IgD-negative memory B cell (primary cell): ENCODE data around the gene LGALS9. TPM values are rescaled to one million over a fixed set of nuclear protein-coding genes. Genes with fewer than 3 reads are reported as not detected.
A peak's percentile ranks its signal among the peaks of the same experiment; 100 is the strongest.

ENCODE experiments used
- H3K27ac Mint-ChIP-seq, 3 donors: one replicate each; pipeline ENCODE4 v1.8.0; 2020 to 2022; ENCODE audit warnings: mild to moderate bottlenecking in 3 of 3, mixed read lengths in 3 of 3, moderate library complexity in 1 of 3
- H3K27me3 Mint-ChIP-seq: one replicate; pipeline ENCODE4 v1.8.0; 2021; ENCODE audit warnings: mixed read lengths
- H3K36me3 Mint-ChIP-seq: one replicate; pipeline ENCODE4 v1.8.0; 2020; ENCODE audit warnings: mild to moderate bottlenecking, mixed read lengths
- H3K4me1 Mint-ChIP-seq, 3 donors: one replicate each; pipeline ENCODE4 v1.8.0; 2020 to 2022; ENCODE audit warnings: mixed read lengths in 3 of 3, mild to moderate bottlenecking in 1 of 3
- H3K4me3 Mint-ChIP-seq, 4 donors: one replicate each; pipeline ENCODE4 v1.8.0; 2020 to 2022; ENCODE audit warnings: mild to moderate bottlenecking in 4 of 4, mixed read lengths in 4 of 4, moderate library complexity in 3 of 4
- H3K9me3 Mint-ChIP-seq, 3 donors: one replicate each; pipeline ENCODE4 v1.8.0; 2020 to 2021; ENCODE audit warnings: mixed read lengths in 3 of 3, mild to moderate bottlenecking in 1 of 3
- polyA plus RNA-seq: library from polyadenylated mRNA; unstranded; fragments of 300-500 nt; fragmentation: Illumina TruSeq; gene quantifications from one replicate; pipeline ENCODE4 v1.2.3, GENCODE V29; 2021

LGALS9 gene
- polyA plus RNA-seq = 53.4 TPM

DNA sequence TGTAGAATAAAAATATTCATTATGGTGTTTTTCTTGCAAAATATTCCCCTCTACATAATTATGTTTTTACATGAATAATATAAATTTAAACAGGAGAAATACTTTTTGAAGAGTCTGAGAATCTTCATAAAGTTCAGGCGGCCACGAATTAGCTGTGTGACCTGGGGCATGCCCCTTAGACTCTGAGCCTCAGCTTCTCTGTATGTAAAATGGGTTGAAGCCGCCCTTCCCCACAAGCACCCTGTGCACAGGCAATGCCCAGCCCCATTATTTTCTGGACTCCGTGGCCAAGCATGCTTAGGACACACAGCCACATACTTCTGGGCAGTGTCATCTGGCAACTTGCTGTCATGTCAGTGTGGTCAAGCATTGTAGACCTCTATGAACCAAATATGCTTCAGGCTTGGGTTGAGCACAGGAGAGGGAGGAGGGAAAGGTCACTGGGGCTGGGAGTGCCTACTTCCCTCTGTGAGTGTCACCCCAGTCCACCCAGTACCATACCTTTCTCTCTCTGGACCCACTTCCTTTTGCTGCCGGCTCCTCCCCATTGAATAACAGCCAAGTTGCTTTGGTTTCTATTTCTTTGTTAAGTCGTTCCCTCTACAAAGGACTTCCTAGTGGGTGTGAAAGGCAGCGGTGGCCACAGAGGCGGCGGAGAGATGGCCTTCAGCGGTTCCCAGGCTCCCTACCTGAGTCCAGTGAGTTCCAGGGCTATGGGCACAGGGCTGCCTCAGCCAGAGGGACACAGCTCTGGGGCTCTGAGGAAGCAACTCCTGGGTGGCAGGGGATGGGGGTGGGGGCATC lies at the start of gene LGALS9:
Gene LGALS9, plus strand, starts transcription at position 582 of the 804 bp plus-strand sequence. Its CDS starts 78 bp downstream, at position 660.
- Mint-ChIP-seq H3K27ac (peak within 1 kb of the TSS; percentile 75 to 93 (median 92)), H3K4me3 (peak within 1 kb of the TSS; percentile 88 to 98 (median 95)), H3K27me3 (no peaks in the 10 kb centered on the region), H3K9me3 (peaks cover 0 to 2% (median 0%) of the 10 kb centered on the region in 3 donors), H3K4me1 (peaks cover 28 to 33% (median 29%) of the 10 kb centered on the region in 3 donors), H3K36me3 (peaks cover 2% of the 10 kb centered on the region)

DNA sequence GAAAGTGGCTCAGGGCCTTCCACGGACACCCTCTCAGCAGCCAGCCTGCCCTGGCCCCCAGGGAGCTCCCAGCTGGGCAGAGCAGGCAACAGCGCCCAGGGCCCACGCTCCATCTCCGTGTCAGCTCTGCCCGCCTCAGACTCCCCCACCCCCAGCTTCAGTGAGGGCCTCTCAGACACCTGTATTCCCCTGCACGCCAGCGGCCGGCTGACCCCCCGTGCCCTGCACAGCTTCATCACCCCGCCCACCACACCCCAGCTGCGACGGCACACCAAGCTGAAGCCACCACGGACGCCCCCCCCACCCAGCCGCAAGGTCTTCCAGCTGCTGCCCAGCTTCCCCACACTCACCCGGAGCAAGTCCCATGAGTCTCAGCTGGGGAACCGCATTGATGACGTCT lies 48.3 kb upstream of the LGALS9 start:
- Mint-ChIP-seq H3K4me1 (peaks cover 0 to 15% (median 13%) of the 10 kb centered on the region in 3 donors), H3K9me3 (no peaks in the 10 kb centered on the region), H3K27me3 (no peaks in the 10 kb centered on the region), H3K4me3 (no peak overlapping the region), H3K36me3 (peaks cover 7% of the 10 kb centered on the region), H3K27ac (no peak overlapping the region)

DNA sequence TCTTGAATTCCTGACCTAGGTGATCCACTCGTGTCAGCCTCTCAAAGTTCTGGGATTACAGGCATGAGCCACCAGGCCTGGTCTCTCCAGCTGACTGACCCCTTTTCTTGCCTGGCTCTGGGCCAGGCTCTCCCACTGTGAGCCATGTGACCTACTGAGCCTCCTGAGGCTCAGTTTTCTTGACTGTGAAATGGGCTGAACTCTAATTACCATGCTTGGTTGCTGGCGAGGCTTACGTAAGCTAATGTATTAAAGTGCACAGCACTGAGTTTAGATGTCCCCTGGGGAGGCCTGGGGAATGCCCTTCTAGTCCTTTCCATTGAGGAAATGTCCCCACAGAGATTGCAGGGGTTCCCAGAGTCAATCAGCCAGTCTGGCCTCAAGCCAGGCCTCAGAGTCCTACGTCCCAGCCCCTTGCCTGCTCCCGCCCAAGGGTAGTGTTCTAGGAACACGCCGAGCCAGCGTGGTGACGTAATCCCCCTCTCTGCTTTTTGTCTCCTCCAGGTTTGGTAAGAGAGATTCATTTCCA lies 45.8 kb upstream of the LGALS9 start:
- Mint-ChIP-seq H3K4me1 (peaks cover 0 to 14% (median 11%) of the 10 kb centered on the region in 3 donors), H3K36me3 (peaks cover 10% of the 10 kb centered on the region), H3K27me3 (no peaks in the 10 kb centered on the region), H3K9me3 (no peaks in the 10 kb centered on the region), H3K4me3 (peak overlapping the region in 2 of 4 donors; percentile 20 to 70), H3K27ac (peak overlapping the region in 2 of 3 donors; percentile 1 to 71)

DNA sequence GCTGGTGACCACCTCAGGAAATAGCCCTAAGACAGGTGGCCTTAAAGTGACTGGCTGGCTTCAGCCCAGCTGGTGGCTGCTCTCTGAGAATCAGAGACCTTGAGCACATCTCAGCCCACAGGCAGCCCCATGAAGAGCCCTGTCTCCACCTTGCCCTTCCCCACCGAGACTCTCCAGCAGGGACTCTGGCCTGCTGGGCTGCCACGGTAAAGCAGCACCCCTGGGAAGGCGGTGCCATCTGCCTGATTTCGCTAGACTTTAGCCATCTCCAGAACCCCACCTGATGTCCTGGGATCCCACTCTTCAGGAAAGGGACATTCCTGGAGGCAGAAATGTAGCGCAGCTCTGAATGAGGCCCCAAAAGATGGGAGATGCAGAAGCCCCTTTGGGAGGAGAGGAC lies 45.2 kb upstream of the LGALS9 start:
- peaks cover 0 to 12% (median 11%) of the 10 kb centered on the region in 3 donors for H3K4me1 Mint-ChIP-seq
- no peak overlapping the region for H3K27ac Mint-ChIP-seq
- H3K9me3 Mint-ChIP-seq = no peaks in the 10 kb centered on the region
- no peaks in the 10 kb centered on the region for H3K27me3 Mint-ChIP-seq
- H3K4me3 Mint-ChIP-seq = no peak overlapping the region
- H3K36me3 Mint-ChIP-seq = peaks cover 10% of the 10 kb centered on the region

DNA sequence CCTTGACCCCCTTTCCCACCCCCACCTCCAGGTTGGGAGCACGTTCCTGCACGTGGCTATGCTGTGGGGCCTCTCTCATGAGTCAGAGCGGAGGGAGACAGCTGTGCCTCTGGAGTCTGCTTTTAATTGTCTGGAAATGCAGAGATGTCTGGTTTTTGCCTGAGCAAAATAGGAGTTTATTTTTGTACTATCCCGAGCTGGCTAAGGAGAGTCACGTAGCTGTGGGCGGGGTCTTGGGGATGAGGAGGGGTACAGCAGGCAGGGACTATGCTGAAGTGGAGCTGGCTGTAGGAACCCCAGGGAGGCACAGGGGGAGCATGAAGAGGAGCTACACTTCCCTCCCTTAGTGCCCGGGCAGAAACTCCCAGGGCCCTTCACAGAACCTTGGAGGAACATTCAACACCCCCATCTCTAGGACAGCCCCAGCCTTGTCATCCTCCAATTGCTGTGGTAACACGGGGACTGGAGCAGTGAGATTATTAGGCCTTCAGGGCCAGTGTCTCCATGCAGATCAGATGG lies 44.7 kb upstream of the LGALS9 start:
- Mint-ChIP-seq H3K36me3 (peaks cover 12% of the 10 kb centered on the region), H3K9me3 (no peaks in the 10 kb centered on the region), H3K4me3 (no peak overlapping the region), H3K4me1 (peaks cover 0 to 12% (median 11%) of the 10 kb centered on the region in 3 donors), H3K27me3 (no peaks in the 10 kb centered on the region), H3K27ac (peak overlapping the region in 1 of 3 donors; percentile 57)

DNA sequence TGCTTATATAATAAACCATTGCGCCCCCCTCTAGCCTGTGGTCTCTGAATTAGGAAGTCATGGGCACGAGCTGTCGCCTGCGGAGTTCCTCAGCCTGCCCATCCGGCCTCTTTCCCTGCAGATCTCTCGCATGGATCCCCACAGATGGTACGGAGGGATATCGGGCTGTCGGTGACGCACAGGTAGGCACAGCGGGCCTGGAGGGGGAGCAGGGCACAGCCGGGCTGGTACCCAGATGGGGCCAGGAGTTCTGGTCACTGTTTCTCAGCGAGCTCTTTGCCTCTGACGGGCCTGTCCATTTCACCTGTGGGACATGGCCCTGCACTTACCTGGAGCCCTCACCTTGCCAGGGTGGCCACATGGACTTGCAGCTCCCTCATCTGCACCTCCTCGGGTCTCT lies 42.6 kb upstream of the LGALS9 start:
- Mint-ChIP-seq H3K36me3 (peaks cover 8% of the 10 kb centered on the region), H3K27ac (no peak overlapping the region), H3K9me3 (no peaks in the 10 kb centered on the region), H3K4me1 (peaks cover 0 to 12% (median 9%) of the 10 kb centered on the region in 3 donors), H3K4me3 (no peak overlapping the region), H3K27me3 (no peaks in the 10 kb centered on the region)

DNA sequence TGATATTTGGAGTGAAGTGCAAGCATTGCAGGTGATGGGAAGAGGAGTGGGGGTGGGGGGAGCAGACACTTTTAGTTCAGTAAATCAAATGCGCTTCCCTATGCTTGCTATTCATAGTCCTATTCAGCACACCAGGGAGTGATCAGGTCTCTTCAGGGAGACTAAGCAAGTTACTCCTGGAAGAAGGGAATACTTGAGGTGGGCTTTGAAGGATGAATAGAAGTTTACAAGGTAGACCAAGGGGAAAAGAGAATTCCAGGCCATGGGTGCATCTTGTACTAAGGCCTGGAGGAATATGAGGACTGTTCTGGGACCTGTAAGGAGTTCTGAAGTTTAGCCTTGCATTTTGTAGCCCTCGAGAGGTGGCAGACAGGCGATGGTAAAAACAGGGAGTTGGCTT lies 40.1 kb upstream of the LGALS9 start:
- H3K36me3 Mint-ChIP-seq = peaks cover 7% of the 10 kb centered on the region
- no peaks in the 10 kb centered on the region for H3K27me3 Mint-ChIP-seq
- H3K9me3 Mint-ChIP-seq = no peaks in the 10 kb centered on the region
- no peak overlapping the region for H3K4me3 Mint-ChIP-seq
- H3K4me1 Mint-ChIP-seq = no peaks in the 10 kb centered on the region
- peak overlapping the region in 1 of 3 donors; percentile 45 for H3K27ac Mint-ChIP-seq

DNA sequence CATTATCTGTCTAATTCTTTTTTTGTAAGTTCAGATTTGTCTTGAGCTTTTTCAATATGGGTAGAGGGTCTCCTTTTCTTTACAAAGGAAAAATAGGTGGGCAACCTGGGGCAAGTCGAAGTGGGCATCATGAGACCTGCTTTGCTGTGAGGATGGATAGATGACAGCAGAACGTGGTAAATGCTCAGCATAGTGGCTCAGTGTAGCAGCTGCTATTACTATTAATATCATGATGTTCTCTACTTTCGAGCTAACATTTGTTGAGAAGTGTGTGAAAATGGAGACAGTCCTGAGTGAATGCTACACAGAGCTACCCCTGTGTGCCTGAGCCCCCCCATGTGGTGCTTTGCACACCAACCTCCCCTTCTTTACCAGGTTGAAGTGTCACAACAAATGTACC lies 39.0 kb upstream of the LGALS9 start:
- no peaks in the 10 kb centered on the region for H3K4me1 Mint-ChIP-seq
- no peak overlapping the region for H3K27ac Mint-ChIP-seq
- peaks cover 8% of the 10 kb centered on the region for H3K36me3 Mint-ChIP-seq
- no peaks in the 10 kb centered on the region for H3K27me3 Mint-ChIP-seq
- no peak overlapping the region for H3K4me3 Mint-ChIP-seq
- no peaks in the 10 kb centered on the region for H3K9me3 Mint-ChIP-seq

DNA sequence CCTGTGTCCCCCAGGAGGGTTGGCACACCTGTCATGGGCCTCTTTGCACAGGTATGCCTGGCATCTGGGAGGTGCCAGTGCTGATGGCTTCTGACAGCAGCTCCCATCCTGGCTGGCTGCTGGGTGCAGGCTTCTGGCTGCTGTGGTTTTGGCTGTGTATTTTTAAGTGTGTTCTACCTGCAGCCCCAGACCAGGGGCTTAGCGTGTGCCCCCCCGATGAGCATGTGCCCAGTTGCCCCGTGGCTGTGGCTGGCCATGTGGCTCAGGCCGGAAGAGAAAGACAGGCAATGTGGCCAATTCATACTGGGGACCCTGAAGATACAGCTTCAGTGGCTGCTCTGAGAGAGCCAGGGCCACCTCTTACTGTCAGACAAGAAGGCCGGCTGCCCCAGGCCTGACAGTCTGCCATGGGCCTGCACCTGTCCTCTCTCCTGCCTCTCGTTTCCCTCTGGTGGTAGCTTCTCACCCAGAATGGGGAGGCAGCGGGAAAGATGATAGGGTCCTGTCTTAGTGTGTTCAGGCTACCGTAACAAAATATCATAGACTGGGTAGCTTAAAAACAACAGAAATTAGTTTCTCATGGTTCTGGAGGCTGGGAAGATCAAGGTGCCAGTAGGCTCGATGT lies 37.6 kb upstream of the LGALS9 start:
- Mint-ChIP-seq H3K27ac (no peak overlapping the region), H3K4me1 (no peaks in the 10 kb centered on the region), H3K4me3 (no peak overlapping the region), H3K9me3 (no peaks in the 10 kb centered on the region), H3K36me3 (peaks cover 8% of the 10 kb centered on the region), H3K27me3 (no peaks in the 10 kb centered on the region)

DNA sequence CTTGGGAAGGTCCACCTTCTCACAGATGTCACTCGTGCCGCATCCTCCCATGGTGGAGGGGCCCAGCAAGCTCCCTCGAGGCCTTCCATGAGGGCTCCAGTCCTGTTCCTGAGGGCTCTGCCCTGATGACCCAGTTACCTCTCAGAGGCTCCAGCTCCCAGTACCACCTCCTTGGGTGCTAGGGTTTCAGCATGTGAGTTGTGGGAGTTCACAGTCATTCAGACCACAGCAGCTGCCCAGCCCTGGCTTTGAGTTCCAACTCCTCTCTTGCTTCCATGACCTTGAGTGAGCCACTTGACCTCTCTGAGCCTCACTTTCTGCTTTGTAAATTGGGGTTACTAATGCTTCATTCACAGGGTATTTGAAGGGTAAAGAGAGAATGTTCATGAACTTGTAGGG lies 37.1 kb upstream of the LGALS9 start:
- H3K4me3 Mint-ChIP-seq = no peak overlapping the region
- H3K36me3 Mint-ChIP-seq = peaks cover 8% of the 10 kb centered on the region
- H3K27me3 Mint-ChIP-seq = no peaks in the 10 kb centered on the region
- H3K9me3 Mint-ChIP-seq = no peaks in the 10 kb centered on the region
- no peaks in the 10 kb centered on the region for H3K4me1 Mint-ChIP-seq
- H3K27ac Mint-ChIP-seq = no peak overlapping the region

DNA sequence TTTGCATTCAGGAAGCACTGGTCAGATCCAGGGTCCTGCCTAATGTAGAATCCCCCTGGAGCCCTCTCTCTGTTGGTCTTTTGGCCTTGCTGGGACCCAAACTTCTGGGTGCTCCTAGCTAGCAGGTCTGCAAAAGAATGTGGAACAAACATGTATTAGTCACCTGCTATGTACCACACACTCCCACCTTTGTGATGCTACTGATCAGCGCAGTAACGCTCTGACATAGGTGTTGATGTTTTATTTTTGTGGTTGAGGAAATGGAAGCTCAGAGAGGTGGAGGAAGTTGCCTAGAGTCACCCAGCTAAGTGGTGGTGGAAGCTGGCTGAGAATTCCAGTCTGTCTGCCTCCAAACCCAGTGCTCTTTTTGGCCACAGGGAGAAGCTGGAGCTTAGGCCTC lies 35.8 kb upstream of the LGALS9 start:
- peak overlapping the region in 1 of 3 donors; percentile 82 for H3K27ac Mint-ChIP-seq
- H3K27me3 Mint-ChIP-seq = no peaks in the 10 kb centered on the region
- peaks cover 0 to 2% (median 0%) of the 10 kb centered on the region in 3 donors for H3K4me1 Mint-ChIP-seq
- peaks cover 5% of the 10 kb centered on the region for H3K36me3 Mint-ChIP-seq
- no peaks in the 10 kb centered on the region for H3K9me3 Mint-ChIP-seq
- no peak overlapping the region for H3K4me3 Mint-ChIP-seq

DNA sequence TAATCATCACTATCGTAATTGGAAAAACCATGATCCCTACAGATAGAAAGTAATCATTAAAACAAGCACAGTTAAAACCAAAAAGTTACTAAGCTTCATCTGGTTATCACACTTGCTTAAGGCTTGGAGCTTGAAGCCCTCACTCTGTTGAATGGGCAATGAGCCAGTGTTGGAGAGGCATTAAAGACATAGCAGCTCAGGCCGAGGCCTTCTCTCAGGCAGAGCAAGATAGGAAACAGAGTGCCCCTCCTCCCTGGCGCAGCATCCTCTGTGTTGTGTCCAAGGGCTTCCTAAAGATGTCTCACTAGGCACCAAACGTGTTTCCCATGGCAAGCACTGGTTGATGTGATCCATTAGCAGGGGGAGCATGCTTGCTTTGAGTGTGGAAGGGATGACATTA lies 34.9 kb upstream of the LGALS9 start:
- Mint-ChIP-seq H3K27ac (peak overlapping the region in 1 of 3 donors; percentile 83), H3K27me3 (no peaks in the 10 kb centered on the region)

DNA sequence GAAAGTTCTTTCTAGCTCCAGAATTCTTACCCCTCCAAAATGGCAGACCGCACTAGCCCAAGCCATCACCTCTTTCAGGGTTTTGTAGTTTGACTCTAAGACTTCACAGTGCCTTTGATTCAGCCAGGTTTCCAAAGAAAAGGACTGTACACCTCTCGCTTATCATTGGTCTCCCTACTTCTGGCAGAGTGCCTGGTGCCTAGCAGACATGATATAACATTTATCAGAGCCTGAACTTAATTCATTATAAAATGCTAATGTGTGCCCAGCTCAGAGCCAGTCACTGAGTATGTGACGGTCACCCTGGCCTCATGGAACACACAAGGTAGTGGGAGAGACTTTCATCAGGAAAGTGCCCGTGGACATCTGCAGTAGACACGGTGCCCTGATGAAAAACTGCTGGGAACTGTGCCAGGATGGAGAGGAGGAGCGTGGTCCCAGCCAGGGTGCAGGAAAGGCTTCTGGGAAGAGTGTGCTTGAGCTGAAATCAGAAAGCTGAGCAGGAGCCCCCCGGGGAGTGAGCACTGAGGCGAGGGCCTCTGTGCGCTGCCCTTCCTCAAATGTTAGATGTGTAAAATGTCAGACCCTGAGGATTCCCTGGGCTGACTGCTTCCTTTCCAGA lies 34.3 kb upstream of the LGALS9 start:
- Mint-ChIP-seq H3K4me1 (peaks cover 0 to 3% (median 0%) of the 10 kb centered on the region in 3 donors), H3K27me3 (no peaks in the 10 kb centered on the region), H3K27ac (peak overlapping the region; percentile 39 to 83 (median 50)), H3K9me3 (no peaks in the 10 kb centered on the region), H3K36me3 (peaks cover 3% of the 10 kb centered on the region), H3K4me3 (no peak overlapping the region)

More for the DNA sequence above, 34.9 kb upstream of the LGALS9 start:
- Mint-ChIP-seq H3K4me3 (no peak overlapping the region), H3K36me3 (peaks cover 3% of the 10 kb centered on the region), H3K4me1 (peaks cover 0 to 2% (median 0%) of the 10 kb centered on the region in 3 donors), H3K9me3 (no peaks in the 10 kb centered on the region)

DNA sequence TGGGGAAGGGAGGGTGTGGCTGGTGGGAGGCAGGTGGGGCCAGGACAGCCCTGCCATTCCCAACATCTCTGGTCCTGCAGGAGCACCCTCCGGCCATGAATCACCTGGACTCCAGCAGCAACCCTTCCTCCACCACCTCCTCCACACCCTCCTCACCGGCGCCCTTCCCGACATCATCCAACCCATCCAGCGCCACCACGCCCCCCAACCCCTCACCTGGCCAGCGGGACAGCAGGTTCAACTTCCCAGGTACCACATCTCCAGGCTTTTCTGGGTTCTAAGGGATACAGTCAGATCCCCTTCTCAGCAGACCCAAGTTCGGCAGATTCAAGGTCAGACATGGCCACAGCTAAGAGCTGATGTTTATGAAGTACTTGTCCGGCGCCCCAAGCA lies 33.8 kb upstream of the LGALS9 start:
- H3K9me3 Mint-ChIP-seq = no peaks in the 10 kb centered on the region
- H3K4me3 Mint-ChIP-seq = no peak overlapping the region
- H3K27ac Mint-ChIP-seq = peak overlapping the region in 1 of 3 donors; percentile 59

More for the DNA sequence above, 33.8 kb upstream of the LGALS9 start:
- no peaks in the 10 kb centered on the region for H3K27me3 Mint-ChIP-seq
- H3K4me1 Mint-ChIP-seq = peaks cover 0 to 5% (median 0%) of the 10 kb centered on the region in 3 donors
- H3K36me3 Mint-ChIP-seq = peaks cover 3% of the 10 kb centered on the region
